ENCODE measurements around the gene LGALS3BP.

The LGALS3BP gene

GRCh38 chr17:78986048-78986648 is 6.4 kb upstream of the LGALS3BP start:
- TF ChIP-seq CTCF (IDR thresholded peaks at IDR 0.05; ENCODE audit: low read depth, low read length, missing control alignments), result no peak
- DNase-seq (ENCODE audit: extremely low read depth, low read depth), result no peak
- peak overlapping the region; percentile 24 for H3K4me3 ChIP-seq (replicated peaks; ENCODE audit: low read depth, low read length)

- H3K4me3 ChIP-seq (replicated peaks; ENCODE audit: low read depth, low read length), result no peak overlapping the region
- no peak for TF ChIP-seq CTCF (IDR thresholded peaks at IDR 0.05; ENCODE audit: low read depth, low read length, missing control alignments)
- DNase-seq (ENCODE audit: extremely low read depth, low read depth), result no peak
Observed at GRCh38 chr17:78985395-78985794, 5.7 kb upstream of the LGALS3BP start.

GRCh38 chr17:78981010-78981888 is 1.5 kb upstream of the LGALS3BP start:
- H3K4me3 ChIP-seq (replicated peaks; ENCODE audit: low read depth, low read length), result no peak overlapping the region
- no peak for DNase-seq (ENCODE audit: extremely low read depth, low read depth)
- no peak for TF ChIP-seq CTCF (IDR thresholded peaks at IDR 0.05; ENCODE audit: low read depth, low read length, missing control alignments)

- no peak overlapping the region for H3K4me3 ChIP-seq (replicated peaks; ENCODE audit: low read depth, low read length)
- no peak for TF ChIP-seq CTCF (IDR thresholded peaks at IDR 0.05; ENCODE audit: low read depth, low read length, missing control alignments)
- DNase-seq (ENCODE audit: extremely low read depth, low read depth), result no peak
Observed at GRCh38 chr17:78980624-78980972, 875 bp upstream of the LGALS3BP start.

GRCh38 chr17:78977997-78978973 is 1.4 kb downstream of the LGALS3BP start:
- TF ChIP-seq CTCF (IDR thresholded peaks at IDR 0.05; ENCODE audit: low read depth, low read length, missing control alignments), result no peak
- H3K4me3 ChIP-seq (replicated peaks; ENCODE audit: low read depth, low read length), result peak overlapping the region; percentile 22; the same call in 1 of the 2 replicates
- no peak for DNase-seq (ENCODE audit: extremely low read depth, low read depth)

GRCh38 chr17:78977681-78977943 is 2.1 kb downstream of the LGALS3BP start:
- DNase-seq (ENCODE audit: extremely low read depth, low read depth), result no peak
- H3K4me3 ChIP-seq (replicated peaks; ENCODE audit: low read depth, low read length), result no peak overlapping the region
- no peak for TF ChIP-seq CTCF (IDR thresholded peaks at IDR 0.05; ENCODE audit: low read depth, low read length, missing control alignments)
